Type B pancreatic cell (in vitro differentiated cells): Measurements from ENCODE around the gene KLHL17. TPM values are rescaled to one million over a fixed set of nuclear protein-coding genes. Genes with fewer than 3 reads are reported as not detected.
"Not testable (repeated sequence)": the region's sequence is repeated elsewhere in the genome, so short reads cannot be mapped to it uniquely, and the experiment has no call there.

Source experiments
- DNase-seq: peaks from one replicate; pipeline ENCODE4 v3.0.0; 2021; ENCODE audit warnings: mixed read lengths; ENCODE audit not compliant: unreplicated experiment; ENCODE audit errors: extremely low spot score
- H3K27ac Mint-ChIP-seq: 2 replicates; pipeline ENCODE4 v1.8.0; 2021; ENCODE audit warnings: mild to moderate bottlenecking, mixed read lengths
- H3K27me3 Mint-ChIP-seq: 2 replicates; pipeline ENCODE4 v1.8.0; 2021; ENCODE audit warnings: mixed read lengths
- H3K36me3 Mint-ChIP-seq: 2 replicates; pipeline ENCODE4 v1.8.0; 2021; ENCODE audit warnings: mixed read lengths
- H3K4me1 Mint-ChIP-seq: one replicate; pipeline ENCODE4 v1.8.0; 2021; ENCODE audit warnings: mixed read lengths; ENCODE audit not compliant: unreplicated experiment
- H3K4me3 Mint-ChIP-seq: 2 replicates; pipeline ENCODE4 v1.8.0; 2021; ENCODE audit warnings: mild to moderate bottlenecking, mixed read lengths
- H3K9me3 Mint-ChIP-seq: 2 replicates; pipeline ENCODE4 v1.8.0; 2021; ENCODE audit warnings: mixed read lengths
- CTCF ChIP-seq: fragments of 200-600 bp; sonication (generic); conservative IDR thresholded peaks from 2 replicates; pipeline ENCODE4 v1.5.0; 2021; ENCODE audit warnings: antibody characterized with exemption, mild to moderate bottlenecking
- total RNA-seq: library from RNA; stranded (reverse); gene quantifications from 2 replicates; pipeline ENCODE4 v1.2.1, GENCODE V29; 2021; ENCODE audit warnings: low replicate concordance

Gene KLHL17
- total RNA-seq, 1 donor from 2014 or later = 42.2 TPM

- peaks cover 4% of the 10 kb centered on the region for H3K4me1 Mint-ChIP-seq
- TF ChIP-seq CTCF = no peak
- peak overlapping the region; percentile 61 for H3K4me3 Mint-ChIP-seq
- DNase-seq = no peak
- H3K9me3 Mint-ChIP-seq = no peaks in the 10 kb centered on the region
- H3K27ac Mint-ChIP-seq = no peak overlapping the region
- H3K36me3 Mint-ChIP-seq = no peaks in the 10 kb centered on the region
- peaks cover 5% of the 10 kb centered on the region for H3K27me3 Mint-ChIP-seq
Observed at GRCh38 chr1:975365-975764, 15.0 kb downstream of the KLHL17 start.

DNA sequence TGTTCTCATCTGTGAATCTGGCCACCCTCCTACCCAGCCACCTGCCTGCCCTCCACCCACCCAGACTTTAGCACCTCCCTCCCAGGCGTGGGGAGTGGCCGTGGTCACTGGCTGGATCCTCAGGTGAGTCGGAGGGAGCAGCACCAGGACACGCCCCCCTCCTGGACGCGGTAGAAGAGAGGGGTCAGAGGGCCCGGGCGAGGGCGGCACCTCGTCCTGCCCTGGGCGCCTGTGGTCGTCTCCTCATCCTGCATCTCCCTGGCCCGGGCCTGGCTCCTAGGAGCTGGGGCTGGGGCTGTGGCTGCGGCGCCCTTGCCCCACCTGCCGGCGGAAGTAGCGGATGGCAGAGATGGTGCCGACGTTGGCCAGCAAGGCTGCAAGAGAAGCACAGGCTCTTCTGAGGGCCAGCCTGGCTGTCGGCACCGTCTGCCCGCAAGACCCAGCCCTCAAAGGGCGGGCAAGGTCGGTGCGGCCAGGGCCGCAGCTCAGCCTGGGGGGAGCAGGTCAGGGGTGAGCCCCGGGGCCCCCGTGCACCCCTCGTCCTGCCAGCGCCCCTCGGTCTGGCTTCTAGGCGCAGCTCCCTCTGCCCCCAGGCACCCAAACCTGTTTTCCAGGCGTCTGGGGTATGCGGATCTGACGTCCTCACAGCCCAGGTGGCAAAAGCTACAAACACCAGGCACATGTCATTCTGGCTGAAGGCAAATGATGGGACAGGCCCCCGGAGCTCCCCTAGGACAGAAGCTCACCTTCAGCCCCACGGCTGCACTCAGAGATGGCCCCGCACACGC lies 15.7 kb downstream of the KLHL17 start:
- H3K27ac Mint-ChIP-seq = peak overlapping the region; percentile 50
- peaks cover 4% of the 10 kb centered on the region for H3K4me1 Mint-ChIP-seq
- no peaks in the 10 kb centered on the region for H3K9me3 Mint-ChIP-seq
- H3K4me3 Mint-ChIP-seq = peak overlapping the region; percentile 61
- peaks cover 7% of the 10 kb centered on the region for H3K27me3 Mint-ChIP-seq
- H3K36me3 Mint-ChIP-seq = no peaks in the 10 kb centered on the region
- TF ChIP-seq CTCF = peak; percentile 80
- no peak for DNase-seq

DNA sequence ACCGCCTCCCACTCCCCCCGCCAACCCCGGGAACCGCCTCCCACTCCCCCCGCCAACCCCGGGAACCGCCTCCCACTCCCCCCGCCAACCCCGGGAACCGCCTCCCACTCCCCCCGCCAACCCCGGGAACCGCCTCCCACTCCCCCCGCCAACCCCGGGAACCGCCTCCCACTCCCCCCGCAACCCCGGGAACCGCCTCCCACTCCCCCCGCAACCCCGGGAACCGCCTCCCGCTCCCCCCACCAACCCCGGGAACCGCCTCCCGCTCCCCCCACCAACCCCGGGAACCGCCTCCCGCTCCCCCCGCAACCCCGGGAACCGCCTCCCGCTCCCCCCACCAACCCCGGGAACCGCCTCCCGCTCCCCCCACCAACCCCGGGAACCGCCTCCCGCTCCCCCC lies 16.4 kb downstream of the KLHL17 start:
- H3K27me3 Mint-ChIP-seq, H3K4me3 Mint-ChIP-seq, DNase-seq, H3K9me3 Mint-ChIP-seq, H3K4me1 Mint-ChIP-seq, H3K27ac Mint-ChIP-seq, H3K36me3 Mint-ChIP-seq: not testable (repeated sequence)

DNA sequence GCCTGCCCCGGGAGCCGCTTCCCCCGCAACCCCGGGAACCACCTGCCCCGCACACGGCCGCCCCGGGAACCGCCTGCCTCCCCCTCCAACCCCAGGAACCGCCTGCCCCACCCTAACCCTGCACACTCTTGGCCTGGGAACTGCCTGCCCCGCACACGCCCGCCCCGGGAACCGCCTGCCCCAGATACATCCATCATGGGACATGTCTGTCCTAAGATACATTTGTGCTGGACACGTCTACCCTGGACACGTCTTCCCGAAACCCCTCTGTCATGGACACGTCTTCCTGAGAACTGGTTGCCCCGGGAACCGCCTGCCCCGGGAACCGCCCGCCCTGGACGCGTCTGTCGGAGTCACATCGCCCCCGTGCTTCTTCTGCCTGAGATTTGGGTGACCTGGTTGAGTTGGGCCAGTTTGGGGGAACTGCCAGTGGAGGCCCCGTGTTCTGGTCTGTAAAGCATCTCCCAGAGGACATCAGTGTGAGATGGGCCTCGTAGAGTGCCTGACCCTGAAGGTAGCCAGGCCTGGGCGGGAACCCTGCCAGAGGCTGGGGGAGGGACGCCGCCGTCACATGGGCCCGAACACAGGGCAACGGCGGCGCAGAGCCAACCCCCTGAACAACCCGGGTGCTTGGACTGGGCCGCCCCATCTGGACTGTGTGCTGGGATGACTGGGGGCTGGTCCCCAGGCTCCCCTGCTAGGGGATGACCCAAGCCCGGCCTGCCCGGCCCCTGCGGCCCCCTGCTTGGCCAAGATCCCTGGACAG lies 17.9 kb downstream of the KLHL17 start:
- peak overlapping the region; percentile 66 for H3K27ac Mint-ChIP-seq
- peaks cover 16% of the 10 kb centered on the region for H3K27me3 Mint-ChIP-seq
- H3K4me3 Mint-ChIP-seq = peak overlapping the region; percentile 39
- peaks cover 4% of the 10 kb centered on the region for H3K4me1 Mint-ChIP-seq
- no peaks in the 10 kb centered on the region for H3K9me3 Mint-ChIP-seq
- H3K36me3 Mint-ChIP-seq = no peaks in the 10 kb centered on the region
- TF ChIP-seq CTCF = no peak
- no peak for DNase-seq

DNA sequence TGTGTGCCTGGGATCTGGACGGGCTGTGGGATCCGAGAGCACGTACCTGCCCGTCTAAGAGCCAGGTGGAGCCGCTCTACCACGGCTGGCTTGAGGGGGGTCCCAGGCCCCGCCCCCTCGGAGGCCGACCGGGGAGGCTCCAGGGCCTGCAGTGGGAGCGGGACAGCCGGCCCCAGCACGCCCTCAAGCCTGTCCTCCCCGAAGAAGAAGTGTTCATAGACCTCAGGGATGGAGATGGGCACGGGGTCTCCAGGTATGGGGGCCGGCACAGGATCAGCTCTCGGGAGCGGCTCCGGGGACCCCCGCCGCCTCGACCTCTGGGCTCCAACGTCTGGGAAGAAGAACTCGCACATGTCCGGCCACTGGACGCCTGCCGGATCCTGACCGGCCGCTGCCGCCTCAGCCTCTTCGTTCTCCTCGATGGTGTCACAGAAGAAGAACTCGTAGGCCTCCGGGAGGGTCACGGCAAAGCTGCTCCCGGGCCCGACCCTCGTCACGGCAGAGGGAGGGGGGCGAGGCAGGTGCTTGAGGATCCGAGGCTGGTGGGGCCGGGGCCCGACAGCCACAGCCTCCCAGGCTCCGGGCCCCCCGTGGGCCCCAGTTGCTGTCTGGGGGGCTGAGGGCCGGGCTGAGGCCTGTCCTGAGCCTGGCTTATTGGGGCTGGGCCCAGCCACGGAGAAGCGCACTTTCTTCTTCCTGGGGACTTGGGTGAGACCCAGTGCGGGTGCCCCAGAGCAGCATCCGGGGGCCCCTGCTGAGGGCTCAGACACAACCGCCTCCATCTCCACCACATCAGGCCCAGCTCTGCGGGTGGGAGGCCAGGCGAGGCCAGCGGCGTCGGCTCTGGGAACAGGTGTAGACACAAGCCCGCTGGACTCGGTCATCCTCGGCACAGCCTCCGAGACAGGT lies 18.7 kb downstream of the KLHL17 start:
- no peak for TF ChIP-seq CTCF
- peaks cover 23% of the 10 kb centered on the region for H3K27me3 Mint-ChIP-seq
- no peak overlapping the region for H3K27ac Mint-ChIP-seq

More for the DNA sequence above, 18.7 kb downstream of the KLHL17 start:
- H3K9me3 Mint-ChIP-seq = no peaks in the 10 kb centered on the region
- peaks cover 4% of the 10 kb centered on the region for H3K4me1 Mint-ChIP-seq
- no peak overlapping the region for H3K4me3 Mint-ChIP-seq
- no peaks in the 10 kb centered on the region for H3K36me3 Mint-ChIP-seq
- DNase-seq = no peak
